DMS153 treated with DMSO at 0.1 percent for 48 hours (cell line): ENCODE results near the gene FBL.
"Not testable (repeated sequence)": the region's sequence is repeated elsewhere in the genome, so short reads cannot be mapped to it uniquely, and the experiment has no call there.

Experiments used
- DNase-seq: peaks from one replicate; lab custom pipeline; 2025; ENCODE audit not compliant: unreplicated experiment; lab: John Stamatoyannopoulos, UW

FBL gene

GRCh38 chr19:39825531-39826076 is 20.6 kb downstream of the FBL start:
- DNase-seq: no peak

GRCh38 chr19:39825093-39825463 is 21.1 kb downstream of the FBL start:
- DNase-seq: no peak

- DNase-seq: peak; percentile 92
Observed at GRCh38 chr19:39824143-39825092, 21.8 kb downstream of the FBL start.

GRCh38 chr19:39823686-39824085 is 22.5 kb downstream of the FBL start:
- DNase-seq: no peak

GRCh38 chr19:39820696-39821095 is 25.5 kb downstream of the FBL start:
- DNase-seq: no peak

GRCh38 chr19:39819786-39820185 is 26.4 kb downstream of the FBL start:
- DNase-seq: no peak

- DNase-seq: no peak
Observed at GRCh38 chr19:39818626-39819097, 27.5 kb downstream of the FBL start.

GRCh38 chr19:39817888-39818561 is 28.2 kb downstream of the FBL start:
- DNase-seq: no peak

- no peak for DNase-seq
Observed at GRCh38 chr19:39816287-39817048, 29.7 kb downstream of the FBL start.

GRCh38 chr19:39814595-39814994 is 31.6 kb downstream of the FBL start:
- no peak for DNase-seq

GRCh38 chr19:39814111-39814510 is 32.1 kb downstream of the FBL start:
- DNase-seq: not testable (repeated sequence)

- no peak for DNase-seq
Observed at GRCh38 chr19:39813264-39813993, 32.8 kb downstream of the FBL start.

- DNase-seq: no peak
Observed at GRCh38 chr19:39811064-39811463, 35.1 kb downstream of the FBL start.

GRCh38 chr19:39810424-39810823 is 35.8 kb downstream of the FBL start:
- DNase-seq: no peak

GRCh38 chr19:39809368-39809767 is 36.8 kb downstream of the FBL start:
- DNase-seq: no peak

GRCh38 chr19:39808688-39809087 is 37.5 kb downstream of the FBL start:
- not testable (repeated sequence) for DNase-seq

- DNase-seq: no peak
Observed at GRCh38 chr19:39807846-39808364, 38.3 kb downstream of the FBL start.

- DNase-seq: no peak
Observed at GRCh38 chr19:39805104-39805503, 41.1 kb downstream of the FBL start.

GRCh38 chr19:39802958-39803357 is 43.2 kb downstream of the FBL start:
- DNase-seq: no peak

- no peak for DNase-seq
Observed at GRCh38 chr19:39797083-39797482, 49.1 kb downstream of the FBL start.
